ENCODE results near the gene IFRD2.

The IFRD2 gene, protein sequence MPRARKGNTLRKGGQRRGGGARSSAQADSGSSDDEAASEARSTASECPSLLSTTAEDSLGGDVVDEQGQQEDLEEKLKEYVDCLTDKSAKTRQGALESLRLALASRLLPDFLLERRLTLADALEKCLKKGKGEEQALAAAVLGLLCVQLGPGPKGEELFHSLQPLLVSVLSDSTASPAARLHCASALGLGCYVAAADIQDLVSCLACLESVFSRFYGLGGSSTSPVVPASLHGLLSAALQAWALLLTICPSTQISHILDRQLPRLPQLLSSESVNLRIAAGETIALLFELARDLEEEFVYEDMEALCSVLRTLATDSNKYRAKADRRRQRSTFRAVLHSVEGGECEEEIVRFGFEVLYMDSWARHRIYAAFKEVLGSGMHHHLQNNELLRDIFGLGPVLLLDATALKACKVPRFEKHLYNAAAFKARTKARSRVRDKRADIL

GRCh38 chr3:50292159-50293078 is at the start of gene IFRD2:
IFRD2 (minus strand) TSS chr3:50292429; CDS start chr3:50292274, 155 bp downstream.
- peak; percentile 99 for DNase-seq

DNA sequence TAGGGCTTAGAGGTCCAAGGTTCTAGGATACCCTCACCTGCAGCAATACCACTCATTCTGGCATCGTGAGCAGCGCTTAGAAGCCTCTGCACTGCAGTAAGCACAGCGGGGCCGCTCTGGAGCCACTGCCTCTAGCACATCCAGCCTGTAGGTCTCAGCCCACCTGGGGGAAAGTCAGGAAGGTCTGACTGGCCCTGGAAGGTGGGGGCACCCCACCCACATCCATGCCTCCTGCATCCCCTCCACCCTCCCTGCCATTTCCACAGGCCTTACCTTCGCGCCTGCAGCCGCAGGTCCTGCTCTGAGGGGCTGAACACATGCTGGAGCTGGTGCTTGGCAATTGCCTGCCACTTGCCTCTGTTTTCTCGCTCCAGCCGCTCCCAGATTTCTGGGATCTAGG is 49.3 kb upstream of the IFRD2 start:
- DNase-seq: no peak

GRCh38 chr3:50340448-50341329 is 48.5 kb upstream of the IFRD2 start, which contains the start of gene RASSF1:
RASSF1 (minus strand) TSS chr3:50340836; CDS start chr3:50340805, 31 bp downstream.
- peak; percentile 95 for DNase-seq

- DNase-seq: peak; percentile 60
Measured at GRCh38 chr3:50340147-50340447, 47.9 kb upstream of the IFRD2 start.

GRCh38 chr3:50339485-50340146 is 47.4 kb upstream of the IFRD2 start:
- DNase-seq: no peak

- peak; percentile 78 for DNase-seq
Measured at GRCh38 chr3:50338965-50339364, 46.7 kb upstream of the IFRD2 start.

GRCh38 chr3:50337175-50337861 is 45.1 kb upstream of the IFRD2 start:
- peak; percentile 99 for DNase-seq

DNA sequence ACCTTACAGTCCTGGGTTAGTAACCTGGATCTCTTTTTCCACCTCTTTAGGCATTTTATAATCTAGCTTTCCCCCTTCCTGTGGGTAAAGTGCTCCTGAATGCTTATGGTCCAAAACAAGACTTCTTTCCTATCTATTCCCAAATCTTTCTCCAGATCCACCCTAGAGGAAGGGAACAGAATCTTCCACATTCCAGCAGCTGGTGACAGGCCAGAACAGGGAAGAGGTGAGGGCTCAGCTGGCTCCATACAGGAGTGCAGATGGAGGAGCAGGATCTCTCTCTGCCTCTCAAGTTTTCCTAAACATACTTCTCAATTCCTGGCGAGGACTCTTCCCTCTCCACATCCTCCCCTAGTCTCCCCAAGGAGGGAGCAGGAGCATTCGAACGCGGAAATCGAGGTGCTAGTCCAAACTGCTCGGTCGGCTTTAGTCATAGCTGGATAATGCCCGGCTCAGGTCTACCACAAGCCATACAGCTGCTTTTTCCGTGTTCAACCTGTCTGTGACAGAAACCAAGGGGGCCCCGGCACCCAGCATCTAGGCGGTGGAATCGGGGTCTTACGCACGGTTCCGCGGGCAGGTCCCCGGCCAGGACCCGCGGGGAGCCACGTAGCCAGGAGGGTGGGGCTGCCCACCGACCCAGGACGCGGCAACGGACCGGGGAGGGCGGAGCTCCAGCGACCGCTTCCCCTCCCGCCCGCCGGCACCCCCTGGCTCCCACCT is 44.4 kb upstream of the IFRD2 start:
- DNase-seq: no peak

DNA sequence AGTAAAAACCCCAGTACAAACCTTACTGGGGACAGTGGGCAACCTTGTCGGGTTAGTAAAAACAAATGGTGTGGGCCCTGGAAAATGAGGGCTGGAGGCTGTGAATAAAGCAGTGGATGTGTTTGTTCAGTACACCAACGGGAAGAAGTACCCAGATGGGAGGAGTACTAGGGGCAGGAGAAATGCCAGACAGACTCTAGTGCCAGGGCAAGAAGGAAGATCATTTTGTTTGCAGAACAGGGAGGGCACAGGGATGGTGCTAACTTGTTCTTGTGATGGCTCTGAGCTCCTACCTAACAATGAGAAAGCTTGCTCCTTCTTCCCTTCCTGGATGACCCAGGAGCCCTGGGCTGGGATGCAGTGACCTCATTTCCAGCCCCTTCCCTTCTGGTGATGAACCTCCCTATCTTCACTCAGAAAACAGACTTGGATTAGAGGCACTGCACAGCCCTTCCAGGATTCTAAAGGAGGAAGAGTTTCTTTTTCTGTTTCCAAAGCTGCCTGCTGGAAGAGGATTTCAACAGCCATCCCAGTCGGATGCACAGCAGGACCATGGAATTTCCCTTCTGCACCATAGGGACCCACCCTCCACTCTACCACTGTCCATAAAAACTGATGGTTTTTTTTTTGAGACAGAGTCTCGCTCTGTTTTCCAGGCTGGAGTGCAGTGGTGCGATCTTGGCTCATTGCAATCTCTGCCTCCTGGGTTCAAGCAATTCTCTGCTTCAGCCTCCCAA is 42.3 kb upstream of the IFRD2 start:
- DNase-seq: no peak

DNA sequence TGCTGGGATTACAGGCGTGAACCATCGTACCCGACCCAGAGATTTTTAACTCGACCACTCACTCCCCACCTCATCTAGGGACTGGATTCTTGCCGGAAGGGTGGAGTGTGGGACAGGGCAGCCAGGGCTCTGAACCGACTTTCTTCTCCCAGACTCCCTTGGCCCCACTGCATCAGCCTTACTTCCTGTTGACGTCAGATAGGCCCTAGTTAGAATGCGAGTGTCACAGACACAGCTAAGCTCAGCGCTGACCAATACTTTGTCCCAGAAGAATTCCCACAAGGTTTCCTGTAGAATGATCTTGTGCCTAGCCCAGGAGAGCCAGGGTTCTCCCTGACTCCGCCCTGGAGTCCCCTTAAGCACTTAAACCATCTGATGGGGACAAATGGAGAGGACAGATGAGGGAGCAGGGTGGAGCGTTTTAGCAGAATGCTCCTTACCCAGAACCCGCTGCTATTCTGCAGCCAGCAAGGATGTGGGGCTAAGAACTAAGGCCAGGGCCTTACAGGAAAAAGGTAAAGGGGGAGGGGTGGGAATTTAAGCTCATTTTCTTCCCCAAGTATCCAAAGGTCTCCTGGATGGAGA is 41.6 kb upstream of the IFRD2 start:
- no peak for DNase-seq

DNA sequence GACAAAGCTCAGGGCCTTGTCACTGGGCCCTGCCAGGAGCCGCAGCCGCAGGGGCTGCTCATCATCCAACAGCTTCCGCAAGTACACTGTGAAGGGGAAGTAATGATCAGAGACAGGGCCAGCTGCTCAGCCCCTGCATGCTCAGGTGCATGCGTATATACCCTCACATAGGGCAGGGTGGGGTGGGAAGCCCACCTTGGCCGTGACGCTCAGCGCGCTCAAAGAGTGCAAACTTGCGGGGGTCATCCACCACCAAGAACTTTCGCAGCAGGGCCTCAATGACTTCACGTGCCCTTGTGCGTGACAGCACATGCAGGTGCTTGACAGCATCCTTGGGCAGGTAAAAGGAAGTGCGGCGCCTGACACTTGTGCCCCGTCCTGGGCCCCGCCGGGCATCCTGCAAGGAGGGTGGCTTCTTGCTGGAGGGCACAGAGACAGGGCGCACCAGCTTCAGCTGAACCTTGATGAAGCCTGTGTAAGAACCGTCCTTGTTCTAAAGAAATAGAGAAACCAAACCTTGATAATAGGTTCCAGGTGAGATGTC is 39.2 kb upstream of the IFRD2 start:
- DNase-seq: no peak

GRCh38 chr3:50330330-50330729 is 38.1 kb upstream of the IFRD2 start:
- DNase-seq: no peak

GRCh38 chr3:50327943-50328691 is 35.9 kb upstream of the IFRD2 start, which contains the start of gene TUSC2:
TUSC2 (minus strand) TSS chr3:50328223; CDS start chr3:50328099, 124 bp downstream.
- peak; percentile 99 for DNase-seq

DNA sequence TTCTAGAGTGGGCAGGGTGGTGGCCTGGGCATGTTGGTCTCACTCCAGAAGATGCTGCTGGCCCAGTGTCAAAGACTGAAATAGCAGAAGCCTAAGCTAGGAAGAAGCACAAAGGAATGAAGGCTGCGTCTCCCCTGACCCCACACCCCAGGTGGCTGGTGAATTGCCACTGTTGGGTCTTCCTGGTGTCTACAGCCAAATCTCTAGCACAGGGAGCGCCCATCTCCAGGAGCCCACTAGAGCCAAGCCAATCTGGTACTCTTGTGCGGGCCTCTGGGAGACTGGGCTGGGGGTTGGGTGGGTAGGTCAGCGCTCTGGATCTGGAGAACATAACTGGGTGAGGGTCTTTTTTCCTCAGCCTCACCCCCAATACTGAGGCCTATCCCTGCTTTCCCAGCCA is 34.9 kb upstream of the IFRD2 start:
- DNase-seq: no peak

DNA sequence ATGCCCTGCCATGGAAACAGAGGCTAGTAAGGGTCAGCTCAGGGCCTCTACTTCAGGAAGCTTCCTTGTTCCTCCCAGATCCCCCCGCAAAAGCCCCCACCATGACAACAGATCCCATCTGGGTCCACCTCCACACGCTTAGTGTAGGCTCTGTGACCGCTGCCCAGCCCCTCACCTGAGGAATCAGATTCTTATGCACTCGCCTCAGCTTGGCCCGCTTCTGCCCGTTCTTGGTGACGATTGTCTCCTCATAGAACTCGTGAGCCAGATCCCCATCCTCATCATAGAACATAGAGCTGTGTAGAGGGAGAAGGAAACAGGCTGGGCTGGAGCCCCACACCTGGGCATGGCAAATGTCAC is 33.9 kb upstream of the IFRD2 start:
- no peak for DNase-seq

- DNase-seq: no peak
Measured at GRCh38 chr3:50325497-50326181, 33.4 kb upstream of the IFRD2 start.

DNA sequence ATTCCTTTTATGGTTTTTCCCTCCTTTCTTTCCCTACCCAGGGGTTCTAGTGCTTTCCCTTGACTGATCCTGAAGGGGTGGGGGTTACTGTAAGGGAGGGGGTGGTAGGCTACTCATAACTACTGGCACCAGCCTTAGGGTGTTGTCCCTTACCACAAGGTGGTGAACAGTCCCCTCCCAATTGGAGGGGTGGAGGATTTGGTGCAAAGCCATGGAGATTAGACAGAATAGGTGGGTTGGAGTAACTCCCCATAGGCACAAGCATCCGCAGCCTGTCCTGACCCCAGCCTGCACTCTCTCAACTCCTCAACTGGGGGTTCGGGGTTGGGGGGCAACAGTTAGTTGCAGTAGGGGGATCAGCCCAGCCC is 32.9 kb upstream of the IFRD2 start:
- peak; percentile 58 for DNase-seq
